ENCODE measurements around the gene PLXNA2. TPM values are rescaled to one million over a fixed set of nuclear protein-coding genes. Genes with fewer than 3 reads are reported as not detected.

Gene PLXNA2
- total and polyA plus RNA-seq, 7 donors, result 4.4 to 33.6 (median 20.8) TPM

- Histone ChIP-seq H3K4me1 (no peaks in the 10 kb centered on the region), H3K9me3 (no peaks in the 10 kb centered on the region), H3K36me3 (ENCODE audit: insufficient read depth in 1 of 2, low read depth in 1 of 2) (no peaks in the 10 kb centered on the region), H3K4me3 (no peak overlapping the region), H3K27ac (no peak overlapping the region), H3K27me3 (ENCODE audit: insufficient read depth in 3 of 3, low read length in 2 of 3) (no peaks in the 10 kb centered on the region)
- intact Hi-C loops (cut with DNase I), result no loop called here
- no peak for DNase-seq
- no peak for ATAC-seq
- no peak for TF ChIP-seq CTCF (IDR thresholded peaks at IDR 0.05)
- WGBS, 3 donors, result 83 to 92% (median 84%) methylated on average over 7 of the region's 7 CpGs
Measured at GRCh38 chr1:208003241-208003640, 240.9 kb downstream of the PLXNA2 start.

GRCh38 chr1:208002672-208003071, 241.5 kb downstream of the PLXNA2 start:
- Histone ChIP-seq H3K9me3 (no peaks in the 10 kb centered on the region), H3K27me3 (ENCODE audit: insufficient read depth in 3 of 3, low read length in 2 of 3) (no peaks in the 10 kb centered on the region), H3K4me1 (no peaks in the 10 kb centered on the region), H3K36me3 (ENCODE audit: insufficient read depth in 1 of 2, low read depth in 1 of 2) (no peaks in the 10 kb centered on the region), H3K27ac (no peak overlapping the region), H3K4me3 (no peak overlapping the region)
- ATAC-seq (no peak), DNase-seq (no peak)
- intact Hi-C loops (cut with DNase I), result no loop called here
- 39 to 57% (median 55%) methylated on average over 8 of the region's 8 CpGs for WGBS, 3 donors
- TF ChIP-seq CTCF (IDR thresholded peaks at IDR 0.05), result no peak

GRCh38 chr1:208002078-208002477, 242.1 kb downstream of the PLXNA2 start:
- Histone ChIP-seq H3K27ac (no peak overlapping the region), H3K36me3 (ENCODE audit: insufficient read depth in 1 of 2, low read depth in 1 of 2) (no peaks in the 10 kb centered on the region), H3K4me3 (no peak overlapping the region), H3K9me3 (no peaks in the 10 kb centered on the region), H3K4me1 (no peaks in the 10 kb centered on the region), H3K27me3 (ENCODE audit: insufficient read depth in 3 of 3, low read length in 2 of 3) (no peaks in the 10 kb centered on the region)
- ATAC-seq (no peak), DNase-seq (no peak)
- intact Hi-C loops (cut with DNase I), result no loop called here
- 64 to 85% (median 68%) methylated on average over 6 of the region's 6 CpGs for WGBS, 3 donors
- TF ChIP-seq CTCF (IDR thresholded peaks at IDR 0.05), result no peak

- no peaks in the 10 kb centered on the region for H3K4me1 ChIP-seq
- intact Hi-C loops (cut with DNase I), result no loop called here
- no peak for ATAC-seq
- no peak overlapping the region for H3K4me3 ChIP-seq
- TF ChIP-seq CTCF (IDR thresholded peaks at IDR 0.05), result no peak
- 55 to 72% (median 65%) methylated on average over 4 of the region's 4 CpGs for WGBS, 3 donors
- H3K36me3 ChIP-seq (ENCODE audit: insufficient read depth in 1 of 2, low read depth in 1 of 2), result no peaks in the 10 kb centered on the region
- DNase-seq, result no peak
- no peaks in the 10 kb centered on the region for H3K9me3 ChIP-seq
- H3K27ac ChIP-seq, result no peak overlapping the region
- no peaks in the 10 kb centered on the region for H3K27me3 ChIP-seq (ENCODE audit: insufficient read depth in 3 of 3, low read length in 2 of 3)
Measured at GRCh38 chr1:208000504-208000903, 243.7 kb downstream of the PLXNA2 start.

- no peak for DNase-seq
- intact Hi-C loops (cut with DNase I), result no loop called here
Measured at GRCh38 chr1:207999972-208000371, 244.2 kb downstream of the PLXNA2 start.

More at GRCh38 chr1:207999972-208000371, 244.2 kb downstream of the PLXNA2 start:
- ATAC-seq, result no peak
- Histone ChIP-seq H3K4me3 (no peak overlapping the region), H3K9me3 (no peaks in the 10 kb centered on the region), H3K27ac (no peak overlapping the region), H3K36me3 (ENCODE audit: insufficient read depth in 1 of 2, low read depth in 1 of 2) (no peaks in the 10 kb centered on the region), H3K27me3 (ENCODE audit: insufficient read depth in 3 of 3, low read length in 2 of 3) (no peaks in the 10 kb centered on the region), H3K4me1 (no peaks in the 10 kb centered on the region)
- no peak for TF ChIP-seq CTCF (IDR thresholded peaks at IDR 0.05)

Data from psoas muscle (tissue), 8 donors.